ENCODE results near the gene BRAF.

Gene BRAF

DNA sequence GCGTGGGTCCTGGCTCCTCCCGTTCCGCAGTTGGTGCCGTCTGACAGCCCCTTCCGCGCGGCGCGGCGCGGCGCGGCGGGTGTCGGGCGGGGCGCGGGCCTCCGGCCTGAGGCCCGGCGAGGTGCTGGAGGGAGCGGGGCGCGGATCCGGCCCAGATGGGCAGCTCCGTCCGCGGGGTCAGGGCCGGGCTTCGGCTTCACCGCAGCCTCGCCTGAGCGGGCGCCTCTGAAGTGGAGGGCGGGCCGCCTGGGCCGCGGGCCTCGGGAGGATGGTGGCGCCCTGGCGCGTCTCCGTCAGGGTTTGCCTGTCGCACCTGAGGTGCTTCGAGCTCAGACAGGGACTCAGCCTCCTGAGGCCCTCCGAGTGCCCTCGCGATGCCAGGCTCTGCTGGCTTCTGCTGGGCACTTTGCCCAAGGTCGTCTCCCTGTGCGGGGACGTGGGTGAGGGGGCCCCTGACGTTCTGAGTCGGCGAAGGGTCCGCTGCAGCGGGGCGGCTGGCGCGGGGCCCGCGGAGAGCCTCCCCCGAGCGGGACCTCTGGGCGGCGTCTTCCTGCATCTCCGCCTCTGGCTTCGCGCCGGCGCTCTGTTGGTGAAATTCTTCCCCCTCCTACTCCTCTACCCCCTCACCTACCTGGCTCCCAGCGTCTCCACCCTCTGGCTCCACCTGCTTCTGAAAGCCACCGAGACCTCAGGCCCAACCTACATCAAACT lies 251.5 kb downstream of the BRAF start (continued):
- TF ChIP-seq, protein P1, sequence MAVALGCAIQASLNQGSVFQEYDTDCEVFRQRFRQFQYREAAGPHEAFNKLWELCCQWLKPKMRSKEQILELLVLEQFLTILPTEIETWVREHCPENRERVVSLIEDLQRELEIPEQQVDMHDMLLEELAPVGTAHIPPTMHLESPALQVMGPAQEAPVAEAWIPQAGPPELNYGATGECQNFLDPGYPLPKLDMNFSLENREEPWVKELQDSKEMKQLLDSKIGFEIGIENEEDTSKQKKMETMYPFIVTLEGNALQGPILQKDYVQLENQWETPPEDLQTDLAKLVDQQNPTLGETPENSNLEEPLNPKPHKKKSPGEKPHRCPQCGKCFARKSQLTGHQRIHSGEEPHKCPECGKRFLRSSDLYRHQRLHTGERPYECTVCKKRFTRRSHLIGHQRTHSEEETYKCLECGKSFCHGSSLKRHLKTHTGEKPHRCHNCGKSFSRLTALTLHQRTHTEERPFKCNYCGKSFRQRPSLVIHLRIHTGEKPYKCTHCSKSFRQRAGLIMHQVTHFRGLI (tag by site-specific recombination; IDR thresholded peaks at IDR 0.05), result no peak; the same call in 1 of the 2 replicates
- no peak for TF ChIP-seq ZSCAN30 (tag by site-specific recombination; IDR thresholded peaks at IDR 0.05)
- no peak for TF ChIP-seq ZNF169 (tag by site-specific recombination; IDR thresholded peaks at IDR 0.05)
- no peak for TF ChIP-seq ZNF140 (tag by site-specific recombination; IDR thresholded peaks at IDR 0.05)
- TF ChIP-seq ZNF266 (tag by site-specific recombination; IDR thresholded peaks at IDR 0.05; ENCODE audit: low read depth), result no peak
- no peak for TF ChIP-seq ZFP3 (tag by site-specific recombination; IDR thresholded peaks at IDR 0.05; ENCODE audit: low read depth)
- TF ChIP-seq, protein P2, sequence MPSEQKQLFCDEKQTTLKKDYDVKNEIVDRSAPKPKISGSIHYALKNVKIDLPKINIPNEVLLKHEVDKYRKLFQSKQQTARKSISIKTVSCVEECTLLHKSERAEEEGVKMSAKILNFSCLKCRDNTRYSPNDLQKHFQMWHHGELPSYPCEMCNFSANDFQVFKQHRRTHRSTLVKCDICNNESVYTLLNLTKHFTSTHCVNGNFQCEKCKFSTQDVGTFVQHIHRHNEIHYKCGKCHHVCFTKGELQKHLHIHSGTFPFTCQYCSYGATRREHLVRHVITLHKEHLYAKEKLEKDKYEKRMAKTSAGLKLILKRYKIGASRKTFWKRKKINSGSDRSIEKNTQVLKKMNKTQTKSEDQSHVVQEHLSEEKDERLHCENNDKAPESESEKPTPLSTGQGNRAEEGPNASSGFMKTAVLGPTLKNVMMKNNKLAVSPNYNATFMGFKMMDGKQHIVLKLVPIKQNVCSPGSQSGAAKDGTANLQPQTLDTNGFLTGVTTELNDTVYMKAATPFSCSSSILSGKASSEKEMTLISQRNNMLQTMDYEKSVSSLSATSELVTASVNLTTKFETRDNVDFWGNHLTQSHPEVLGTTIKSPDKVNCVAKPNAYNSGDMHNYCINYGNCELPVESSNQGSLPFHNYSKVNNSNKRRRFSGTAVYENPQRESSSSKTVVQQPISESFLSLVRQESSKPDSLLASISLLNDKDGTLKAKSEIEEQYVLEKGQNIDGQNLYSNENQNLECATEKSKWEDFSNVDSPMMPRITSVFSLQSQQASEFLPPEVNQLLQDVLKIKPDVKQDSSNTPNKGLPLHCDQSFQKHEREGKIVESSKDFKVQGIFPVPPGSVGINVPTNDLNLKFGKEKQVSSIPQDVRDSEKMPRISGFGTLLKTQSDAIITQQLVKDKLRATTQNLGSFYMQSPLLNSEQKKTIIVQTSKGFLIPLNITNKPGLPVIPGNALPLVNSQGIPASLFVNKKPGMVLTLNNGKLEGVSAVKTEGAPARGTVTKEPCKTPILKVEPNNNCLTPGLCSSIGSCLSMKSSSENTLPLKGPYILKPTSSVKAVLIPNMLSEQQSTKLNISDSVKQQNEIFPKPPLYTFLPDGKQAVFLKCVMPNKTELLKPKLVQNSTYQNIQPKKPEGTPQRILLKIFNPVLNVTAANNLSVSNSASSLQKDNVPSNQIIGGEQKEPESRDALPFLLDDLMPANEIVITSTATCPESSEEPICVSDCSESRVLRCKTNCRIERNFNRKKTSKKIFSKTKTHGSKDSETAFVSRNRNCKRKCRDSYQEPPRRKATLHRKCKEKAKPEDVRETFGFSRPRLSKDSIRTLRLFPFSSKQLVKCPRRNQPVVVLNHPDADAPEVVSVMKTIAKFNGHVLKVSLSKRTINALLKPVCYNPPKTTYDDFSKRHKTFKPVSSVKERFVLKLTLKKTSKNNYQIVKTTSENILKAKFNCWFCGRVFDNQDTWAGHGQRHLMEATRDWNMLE (tag by site-specific recombination; conservative IDR thresholded peaks at IDR 0.05; ENCODE audit: low read depth), result no peak
- TF ChIP-seq ZNF302 (tag by site-specific recombination; IDR thresholded peaks at IDR 0.05; ENCODE audit: low read depth), result no peak
- 0 out of 2 replicates have a peak, but pooled peaks have one; percentile 21 for TF ChIP-seq ZNF660 (tag by site-specific recombination; IDR thresholded peaks at IDR 0.05)
- TF ChIP-seq BCL11A (tag by site-specific recombination; IDR thresholded peaks at IDR 0.05; ENCODE audit: low read depth), result no peak
- TF ChIP-seq ZNF776 (tag by site-specific recombination; IDR thresholded peaks at IDR 0.05; ENCODE audit: borderline replicate concordance), result no peak
- TF ChIP-seq, protein P3, sequence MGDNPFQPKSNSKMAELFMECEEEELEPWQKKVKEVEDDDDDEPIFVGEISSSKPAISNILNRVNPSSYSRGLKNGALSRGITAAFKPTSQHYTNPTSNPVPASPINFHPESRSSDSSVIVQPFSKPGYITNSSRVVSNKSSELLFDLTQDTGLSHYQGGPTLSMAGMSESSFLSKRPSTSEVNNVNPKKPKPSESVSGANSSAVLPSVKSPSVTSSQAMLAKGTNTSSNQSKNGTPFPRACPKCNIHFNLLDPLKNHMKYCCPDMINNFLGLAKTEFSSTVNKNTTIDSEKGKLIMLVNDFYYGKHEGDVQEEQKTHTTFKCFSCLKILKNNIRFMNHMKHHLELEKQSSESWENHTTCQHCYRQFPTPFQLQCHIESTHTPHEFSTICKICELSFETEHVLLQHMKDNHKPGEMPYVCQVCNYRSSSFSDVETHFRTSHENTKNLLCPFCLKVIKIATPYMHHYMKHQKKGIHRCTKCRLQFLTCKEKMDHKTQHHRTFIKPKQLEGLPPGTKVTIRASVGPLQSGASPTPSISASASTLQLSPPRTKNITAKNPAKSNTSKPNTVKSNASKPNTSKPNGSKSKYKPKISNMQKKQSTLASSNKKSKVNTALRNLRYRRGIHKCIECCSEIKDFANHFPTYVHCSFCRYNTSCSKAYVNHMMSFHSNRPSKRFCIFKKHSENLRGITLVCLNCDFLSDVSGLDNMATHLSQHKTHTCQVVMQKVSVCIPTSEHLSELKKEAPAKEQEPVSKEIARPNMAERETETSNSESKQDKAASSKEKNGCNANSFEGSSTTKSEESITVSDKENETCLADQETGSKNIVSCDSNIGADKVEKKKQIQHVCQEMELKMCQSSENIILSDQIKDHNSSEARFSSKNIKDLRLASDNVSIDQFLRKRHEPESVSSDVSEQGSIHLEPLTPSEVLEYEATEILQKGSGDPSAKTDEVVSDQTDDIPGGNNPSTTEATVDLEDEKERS (tag by site-specific recombination; IDR thresholded peaks at IDR 0.05), result no peak
- no peak for TF ChIP-seq ZNF670 (tag by site-specific recombination; IDR thresholded peaks at IDR 0.05; ENCODE audit: low read depth)
- TF ChIP-seq, protein P4, sequence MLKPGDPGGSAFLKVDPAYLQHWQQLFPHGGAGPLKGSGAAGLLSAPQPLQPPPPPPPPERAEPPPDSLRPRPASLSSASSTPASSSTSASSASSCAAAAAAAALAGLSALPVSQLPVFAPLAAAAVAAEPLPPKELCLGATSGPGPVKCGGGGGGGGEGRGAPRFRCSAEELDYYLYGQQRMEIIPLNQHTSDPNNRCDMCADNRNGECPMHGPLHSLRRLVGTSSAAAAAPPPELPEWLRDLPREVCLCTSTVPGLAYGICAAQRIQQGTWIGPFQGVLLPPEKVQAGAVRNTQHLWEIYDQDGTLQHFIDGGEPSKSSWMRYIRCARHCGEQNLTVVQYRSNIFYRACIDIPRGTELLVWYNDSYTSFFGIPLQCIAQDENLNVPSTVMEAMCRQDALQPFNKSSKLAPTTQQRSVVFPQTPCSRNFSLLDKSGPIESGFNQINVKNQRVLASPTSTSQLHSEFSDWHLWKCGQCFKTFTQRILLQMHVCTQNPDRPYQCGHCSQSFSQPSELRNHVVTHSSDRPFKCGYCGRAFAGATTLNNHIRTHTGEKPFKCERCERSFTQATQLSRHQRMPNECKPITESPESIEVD (tag by site-specific recombination; IDR thresholded peaks at IDR 0.05), result no peak
- TF ChIP-seq TRIM28 (IDR thresholded peaks at IDR 0.05; ENCODE audit: borderline replicate concordance, low read length), result peak; percentile 50; the same call in 1 of the 2 replicates
- TF ChIP-seq, protein P5, sequence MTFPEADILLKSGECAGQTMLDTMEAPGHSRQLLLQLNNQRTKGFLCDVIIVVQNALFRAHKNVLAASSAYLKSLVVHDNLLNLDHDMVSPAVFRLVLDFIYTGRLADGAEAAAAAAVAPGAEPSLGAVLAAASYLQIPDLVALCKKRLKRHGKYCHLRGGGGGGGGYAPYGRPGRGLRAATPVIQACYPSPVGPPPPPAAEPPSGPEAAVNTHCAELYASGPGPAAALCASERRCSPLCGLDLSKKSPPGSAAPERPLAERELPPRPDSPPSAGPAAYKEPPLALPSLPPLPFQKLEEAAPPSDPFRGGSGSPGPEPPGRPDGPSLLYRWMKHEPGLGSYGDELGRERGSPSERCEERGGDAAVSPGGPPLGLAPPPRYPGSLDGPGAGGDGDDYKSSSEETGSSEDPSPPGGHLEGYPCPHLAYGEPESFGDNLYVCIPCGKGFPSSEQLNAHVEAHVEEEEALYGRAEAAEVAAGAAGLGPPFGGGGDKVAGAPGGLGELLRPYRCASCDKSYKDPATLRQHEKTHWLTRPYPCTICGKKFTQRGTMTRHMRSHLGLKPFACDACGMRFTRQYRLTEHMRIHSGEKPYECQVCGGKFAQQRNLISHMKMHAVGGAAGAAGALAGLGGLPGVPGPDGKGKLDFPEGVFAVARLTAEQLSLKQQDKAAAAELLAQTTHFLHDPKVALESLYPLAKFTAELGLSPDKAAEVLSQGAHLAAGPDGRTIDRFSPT (tag by site-specific recombination; IDR thresholded peaks at IDR 0.05), result peak; percentile 89
- TF ChIP-seq SALL2 (tag by site-specific recombination; IDR thresholded peaks at IDR 0.05; ENCODE audit: borderline replicate concordance), result no peak
- TF ChIP-seq, protein P6, sequence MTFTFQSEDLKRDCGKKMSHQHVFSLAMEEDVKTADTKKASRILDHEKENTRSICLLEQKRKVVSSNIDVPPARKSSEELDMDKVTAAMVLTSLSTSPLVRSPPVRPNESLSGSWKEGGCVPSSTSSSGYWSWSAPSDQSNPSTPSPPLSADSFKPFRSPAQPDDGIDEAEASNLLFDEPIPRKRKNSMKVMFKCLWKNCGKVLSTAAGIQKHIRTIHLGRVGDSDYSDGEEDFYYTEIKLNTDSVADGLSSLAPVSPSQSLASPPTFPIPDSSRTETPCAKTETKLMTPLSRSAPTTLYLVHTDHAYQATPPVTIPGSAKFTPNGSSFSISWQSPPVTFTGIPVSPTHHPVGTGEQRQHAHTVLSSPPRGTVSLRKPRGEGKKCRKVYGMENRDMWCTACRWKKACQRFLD (tag by site-specific recombination; IDR thresholded peaks at IDR 0.05), result no peak
- TF ChIP-seq, protein P7, sequence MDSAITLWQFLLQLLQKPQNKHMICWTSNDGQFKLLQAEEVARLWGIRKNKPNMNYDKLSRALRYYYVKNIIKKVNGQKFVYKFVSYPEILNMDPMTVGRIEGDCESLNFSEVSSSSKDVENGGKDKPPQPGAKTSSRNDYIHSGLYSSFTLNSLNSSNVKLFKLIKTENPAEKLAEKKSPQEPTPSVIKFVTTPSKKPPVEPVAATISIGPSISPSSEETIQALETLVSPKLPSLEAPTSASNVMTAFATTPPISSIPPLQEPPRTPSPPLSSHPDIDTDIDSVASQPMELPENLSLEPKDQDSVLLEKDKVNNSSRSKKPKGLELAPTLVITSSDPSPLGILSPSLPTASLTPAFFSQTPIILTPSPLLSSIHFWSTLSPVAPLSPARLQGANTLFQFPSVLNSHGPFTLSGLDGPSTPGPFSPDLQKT (IDR thresholded peaks at IDR 0.05; ENCODE audit: borderline replicate concordance, low read depth, low read length), result no peak
- no peak for TF ChIP-seq ZNF707 (tag by site-specific recombination; IDR thresholded peaks at IDR 0.05)
- TF ChIP-seq ZBTB48 (tag by site-specific recombination; IDR thresholded peaks at IDR 0.05), result peak; percentile 66; the same call in 1 of the 2 replicates

Data from HEK293 (cell line).